GM21717 (cell line): ENCODE data around the gene EFCC1.

Source experiments
- ATAC-seq: cut with Tn5 transposase; IDR thresholded peaks from one replicate; pipeline ENCODE4 v1.9.1; 2021; ENCODE audit warnings: mild to moderate bottlenecking, moderate library complexity; ENCODE audit not compliant: unreplicated experiment

EFCC1 gene, protein sequence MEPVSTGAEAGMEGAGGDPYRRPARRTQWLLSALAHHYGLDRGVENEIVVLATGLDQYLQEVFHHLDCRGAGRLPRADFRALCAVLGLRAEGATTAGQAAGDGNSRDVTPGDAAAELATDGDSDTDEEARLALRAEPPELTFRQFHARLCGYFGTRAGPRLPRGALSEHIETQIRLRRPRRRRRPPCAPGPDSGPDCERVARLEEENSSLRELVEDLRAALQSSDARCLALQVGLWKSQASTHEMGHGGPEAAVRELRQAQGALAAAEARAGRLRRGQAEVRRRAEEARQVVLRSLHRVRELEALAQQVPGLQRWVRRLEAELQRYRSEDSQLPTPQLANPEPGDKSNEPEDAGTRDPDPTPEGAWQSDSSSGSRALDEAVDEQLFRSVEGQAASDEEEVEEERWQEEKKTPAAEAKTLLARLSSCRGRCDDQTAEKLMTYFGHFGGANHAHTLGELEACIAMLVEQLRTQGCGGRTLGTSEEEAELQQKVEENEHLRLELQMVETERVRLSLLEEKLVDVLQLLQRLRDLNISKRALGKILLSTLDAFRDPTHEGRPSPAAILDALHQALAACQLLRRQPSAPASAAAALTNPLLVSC

DNA sequence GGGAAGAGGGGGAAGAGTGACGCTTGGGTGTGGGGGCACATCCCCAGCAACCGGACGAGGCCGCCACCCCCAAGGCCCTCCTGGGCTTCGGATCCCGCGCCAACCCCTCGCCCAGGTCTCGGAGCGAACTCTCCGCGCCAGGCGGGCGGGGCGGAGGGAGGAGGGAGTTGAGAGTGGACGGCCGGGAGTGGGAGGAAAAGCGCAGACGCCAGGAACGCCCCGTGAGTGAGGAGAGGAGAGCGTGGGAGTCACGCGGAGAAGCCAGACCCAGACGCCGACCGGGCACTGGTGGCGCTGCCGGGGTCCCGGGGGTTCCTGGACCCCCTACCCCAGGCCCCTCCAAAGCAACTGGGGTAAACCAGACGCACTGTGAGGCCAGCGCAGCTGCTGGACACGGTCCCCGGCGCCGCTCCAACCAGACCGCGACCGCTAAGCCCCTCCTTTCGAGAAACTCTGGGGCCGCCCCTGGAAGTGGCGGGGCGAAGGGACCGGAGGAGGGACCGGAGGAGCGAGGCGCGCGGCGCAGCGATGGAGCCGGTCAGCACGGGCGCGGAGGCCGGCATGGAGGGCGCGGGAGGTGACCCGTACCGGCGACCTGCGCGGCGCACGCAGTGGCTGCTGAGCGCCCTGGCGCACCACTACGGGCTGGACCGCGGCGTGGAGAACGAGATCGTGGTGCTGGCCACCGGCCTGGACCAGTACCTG lies at the start of gene EFCC1:
Gene EFCC1 (plus strand): TSS at position 204 of the 705 bp plus-strand sequence. CDS start 325 bp downstream, at position 529.
- no peak for ATAC-seq

DNA sequence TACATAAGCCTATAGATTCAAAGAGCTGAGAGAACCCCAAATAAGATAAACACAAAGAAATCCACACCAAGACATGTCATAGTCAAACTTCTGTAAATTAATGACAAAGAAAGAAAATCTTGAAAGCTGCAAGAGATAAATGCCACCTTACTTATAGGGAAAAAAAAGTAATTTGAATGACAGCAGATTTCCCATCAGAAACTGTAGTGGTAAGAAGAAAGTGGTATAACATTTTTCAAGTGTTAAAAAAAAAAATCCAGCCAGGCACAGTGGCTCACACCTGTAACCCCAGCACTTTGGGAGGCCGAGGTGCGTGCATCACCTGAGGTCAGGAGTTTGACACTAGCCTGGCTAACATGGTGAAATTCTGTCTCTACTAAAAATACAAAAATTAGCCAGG lies 44.7 kb upstream of the EFCC1 start:
- ATAC-seq: no peak

DNA sequence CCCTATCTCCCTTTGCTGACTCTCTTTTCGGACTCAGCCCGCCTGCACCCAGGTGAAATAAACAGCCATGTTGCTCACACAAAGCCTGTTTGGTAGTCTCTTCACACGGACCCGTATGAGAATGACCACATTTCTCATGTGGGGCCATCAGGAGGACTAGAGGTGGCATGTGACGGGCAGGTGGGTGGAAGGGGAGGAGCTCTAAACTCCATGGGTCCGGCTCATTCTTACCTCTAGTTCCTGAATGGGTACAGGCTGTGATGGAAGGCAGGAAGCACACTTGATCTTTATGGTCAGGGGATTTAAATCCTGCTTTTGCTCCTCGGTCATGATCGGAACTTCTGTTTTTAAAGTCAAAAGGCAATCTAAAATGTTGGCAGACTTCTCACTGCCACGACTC lies 35.8 kb upstream of the EFCC1 start:
- no peak for ATAC-seq

DNA sequence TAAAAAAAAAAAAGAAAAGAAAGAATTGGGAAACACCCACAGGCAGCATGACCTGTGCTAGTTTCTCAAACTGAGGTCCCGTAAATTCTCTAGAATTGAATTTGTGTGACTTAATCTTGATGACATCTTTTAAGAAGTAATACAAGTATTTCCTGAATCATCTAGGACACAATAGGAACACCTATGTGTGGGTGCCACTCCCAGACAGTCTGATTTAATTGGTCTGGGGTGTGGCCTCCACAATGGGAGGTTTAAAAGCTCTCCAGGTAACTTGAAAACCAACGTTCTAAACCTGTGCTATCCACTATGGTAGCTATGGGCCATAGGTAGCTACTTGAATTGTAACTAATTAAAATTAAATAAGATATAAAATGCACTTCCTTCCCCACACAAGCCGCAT lies 35.3 kb upstream of the EFCC1 start:
- no peak for ATAC-seq

DNA sequence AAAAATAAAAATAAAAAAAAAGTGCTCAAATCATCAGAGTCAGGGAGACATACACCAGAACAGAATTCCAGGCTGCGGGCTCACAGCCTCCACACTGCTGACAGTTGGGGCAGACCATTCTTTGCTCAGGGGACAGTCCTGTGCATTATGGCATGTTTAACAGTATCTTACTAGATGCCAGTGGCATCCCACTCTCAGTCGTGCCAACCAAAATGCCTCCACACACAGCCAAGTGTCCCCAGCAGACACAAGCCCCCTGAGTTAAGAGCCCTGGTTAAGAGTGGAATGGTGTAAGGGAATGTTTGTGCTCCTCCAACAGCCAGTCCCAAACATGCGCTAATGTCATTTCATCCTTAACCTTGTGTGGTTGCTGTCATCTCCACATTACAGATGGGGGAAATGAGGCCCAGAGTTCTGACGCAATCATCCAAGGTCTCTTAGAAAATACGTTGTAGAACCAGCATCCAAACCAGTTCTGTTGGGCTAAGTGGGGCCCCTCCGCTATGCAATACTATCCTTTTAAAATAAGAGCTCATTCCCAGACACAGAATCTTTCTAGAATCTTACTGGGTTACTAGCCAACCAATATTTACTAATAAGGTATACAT lies 33.3 kb upstream of the EFCC1 start:
- no peak for ATAC-seq

DNA sequence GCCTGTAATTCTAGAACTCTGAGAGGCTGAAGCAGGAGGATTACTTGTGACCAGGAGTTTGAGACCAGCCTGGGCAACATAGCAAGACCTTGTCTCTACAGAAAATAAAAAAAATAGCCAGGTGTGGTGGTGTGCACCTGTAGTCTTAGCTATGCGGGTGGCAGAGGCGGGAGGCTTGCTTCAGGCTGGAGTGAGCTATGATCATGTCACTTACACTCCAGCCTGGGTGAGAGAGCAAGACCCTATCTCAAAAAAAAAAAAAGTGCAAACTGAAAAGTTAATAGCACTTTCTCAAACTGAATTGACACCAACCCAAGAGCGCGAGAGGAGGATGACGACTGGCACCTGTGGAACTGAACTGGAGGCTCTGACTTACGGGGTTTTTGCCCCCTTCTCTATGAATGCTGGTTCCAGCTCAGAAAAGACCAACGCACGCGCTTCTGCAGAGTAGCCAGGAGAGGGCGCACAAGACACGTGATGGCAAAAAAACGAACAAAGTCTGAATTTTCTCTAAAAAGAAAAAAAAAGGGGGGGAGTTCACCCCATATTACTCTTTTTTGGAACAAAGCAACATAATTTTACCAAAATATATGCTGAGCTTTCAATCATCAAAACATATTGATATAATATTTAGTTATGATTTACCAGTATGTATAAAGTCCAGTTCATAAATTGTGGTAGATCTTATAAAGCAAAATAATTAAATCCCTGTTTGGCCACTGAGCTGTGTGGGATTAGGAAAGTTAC lies 30.9 kb upstream of the EFCC1 start:
- ATAC-seq: no peak

DNA sequence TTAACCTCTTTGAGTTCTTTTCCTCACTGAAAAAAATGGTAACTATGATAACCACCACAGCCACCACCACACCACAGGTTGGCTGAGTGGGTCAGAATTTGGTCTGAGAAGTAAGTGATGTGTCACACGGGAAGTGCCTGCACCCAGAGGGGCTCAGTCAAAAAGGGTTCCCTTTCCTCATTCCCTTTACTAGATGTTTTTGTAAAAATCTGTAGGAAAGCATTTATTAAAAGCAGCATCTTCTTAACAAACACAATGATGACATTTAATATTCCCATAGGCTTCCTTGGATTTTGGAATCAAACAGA lies 30.4 kb upstream of the EFCC1 start:
- ATAC-seq: no peak

DNA sequence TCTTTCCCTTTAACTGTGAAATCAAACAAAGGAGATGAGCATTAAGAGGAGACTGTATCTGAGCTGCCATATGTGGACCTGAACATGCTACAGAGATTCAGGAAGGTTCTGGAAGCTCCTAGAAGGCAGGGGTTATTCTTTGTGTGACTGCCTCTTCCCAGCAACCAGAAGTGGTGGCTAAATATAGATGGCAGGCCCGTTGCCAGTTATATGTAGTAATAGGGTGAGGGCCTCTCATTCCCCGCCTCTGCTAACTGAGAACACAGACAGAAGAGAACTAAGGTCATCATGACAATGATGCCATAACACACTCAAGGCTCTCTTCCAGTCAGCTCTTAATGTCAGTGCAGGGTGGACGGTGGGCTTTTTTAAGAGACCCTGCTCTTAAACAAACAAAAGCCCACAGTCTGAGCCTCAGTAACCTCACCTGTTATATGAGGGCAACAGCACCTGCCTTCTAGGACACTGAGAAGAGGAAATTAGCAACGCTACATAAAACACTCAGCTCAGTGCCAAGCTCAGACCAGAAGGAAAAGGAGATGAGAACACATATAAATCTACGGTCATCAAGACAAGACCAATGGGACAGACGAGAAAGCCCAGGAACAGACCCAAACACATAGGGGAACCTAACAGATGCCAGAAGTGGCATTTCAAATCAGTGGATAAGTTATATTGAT lies 29.5 kb upstream of the EFCC1 start:
- ATAC-seq: no peak

DNA sequence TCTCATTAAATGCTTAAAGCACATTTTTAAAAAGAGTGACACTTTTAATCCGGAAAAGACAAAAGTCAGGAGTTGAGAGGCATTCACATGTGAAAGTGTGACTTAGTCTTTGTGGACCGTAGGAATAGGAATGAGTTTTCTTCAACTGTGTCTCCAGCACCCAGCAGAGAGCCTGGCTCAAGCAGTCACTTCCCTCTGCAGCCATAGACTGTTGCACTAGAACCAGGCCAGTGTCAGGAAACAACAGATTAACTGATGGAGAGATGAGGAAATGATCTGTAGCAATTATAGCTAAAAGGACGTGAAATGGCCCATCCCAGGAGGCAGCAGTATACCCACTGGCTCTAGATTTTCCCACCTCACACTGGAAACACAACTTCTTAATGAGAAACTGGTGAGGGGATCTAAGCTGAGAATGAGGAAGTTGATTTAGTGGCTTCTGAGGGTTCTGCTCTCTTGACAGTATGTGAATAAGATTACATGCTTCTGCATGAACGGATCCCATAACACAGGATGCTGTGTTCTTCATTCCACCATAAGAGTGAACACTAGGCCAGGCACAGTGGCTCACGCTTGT lies 27.0 kb upstream of the EFCC1 start:
- ATAC-seq: no peak

DNA sequence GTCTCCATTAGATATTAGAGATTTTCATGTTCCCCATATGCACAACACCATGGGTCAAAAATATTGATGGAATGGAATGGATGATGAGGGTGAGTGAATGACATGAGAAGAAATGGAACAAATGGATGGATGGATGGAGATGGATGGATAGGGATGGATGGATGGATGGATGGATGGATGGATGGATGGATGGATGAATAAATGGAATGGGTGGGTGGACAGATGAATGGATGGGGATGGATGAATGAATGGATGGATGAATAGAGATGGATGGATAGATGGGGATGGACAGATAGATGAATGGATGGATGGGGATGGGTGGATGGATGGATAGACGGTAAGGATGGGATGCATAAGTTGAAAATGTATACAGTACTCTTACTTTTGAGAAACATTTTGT lies 25.8 kb upstream of the EFCC1 start:
- ATAC-seq: no peak

DNA sequence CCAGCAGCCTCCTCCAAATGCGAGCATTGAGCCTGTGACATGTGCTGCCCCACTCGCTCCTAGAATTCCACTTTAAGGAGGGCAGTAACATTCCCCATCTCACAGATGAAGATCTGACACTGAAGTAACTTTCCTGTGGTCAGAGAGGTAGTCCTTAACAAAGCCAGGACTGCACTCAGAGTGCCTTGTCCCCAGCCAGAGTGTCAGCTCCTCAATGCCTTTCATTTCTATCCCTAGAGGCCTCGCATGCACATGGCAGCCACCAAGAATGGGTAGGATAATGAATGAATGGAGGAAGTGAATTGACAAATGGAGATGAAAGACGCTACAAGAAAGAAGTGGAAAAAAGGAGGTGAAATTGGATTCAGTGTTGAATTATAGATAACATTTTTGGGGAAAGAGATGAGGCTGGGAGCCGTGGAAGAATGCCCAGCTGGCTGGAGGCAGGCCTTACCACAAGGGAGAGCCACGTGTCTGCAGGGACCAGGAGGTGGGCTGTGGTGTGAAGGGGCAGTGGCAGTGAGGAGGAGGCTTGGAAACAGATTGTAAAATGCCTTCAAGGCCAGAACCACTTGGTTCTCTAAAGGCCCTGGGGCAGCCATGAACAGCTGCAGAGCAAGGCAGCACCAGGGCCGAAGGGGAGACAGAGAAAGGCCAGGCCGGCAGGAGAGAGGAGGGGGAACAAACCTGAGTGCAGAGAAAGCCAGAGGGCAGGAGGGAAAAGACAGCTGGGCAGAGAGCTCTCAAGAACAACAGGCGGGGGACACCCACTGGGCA lies 17.6 kb upstream of the EFCC1 start:
- ATAC-seq: no peak

DNA sequence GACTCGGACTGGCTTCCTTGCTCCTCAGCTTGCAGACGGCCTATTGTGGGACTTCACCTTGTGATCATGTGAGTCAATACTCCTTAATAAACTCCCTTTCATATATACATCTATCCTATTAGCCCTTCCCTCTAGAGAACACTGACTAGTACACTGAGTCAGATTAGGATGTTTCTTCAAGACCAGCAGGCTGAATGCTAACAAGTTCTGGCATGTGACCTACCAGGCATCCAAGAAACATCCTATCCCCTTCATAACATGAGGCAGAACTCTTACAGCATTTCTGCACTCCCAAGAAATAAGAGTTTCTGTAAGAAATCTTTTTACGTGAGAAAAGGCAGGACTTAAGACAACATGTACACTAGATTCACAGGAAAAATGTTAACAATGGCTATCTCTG lies 16.5 kb upstream of the EFCC1 start:
- no peak for ATAC-seq

DNA sequence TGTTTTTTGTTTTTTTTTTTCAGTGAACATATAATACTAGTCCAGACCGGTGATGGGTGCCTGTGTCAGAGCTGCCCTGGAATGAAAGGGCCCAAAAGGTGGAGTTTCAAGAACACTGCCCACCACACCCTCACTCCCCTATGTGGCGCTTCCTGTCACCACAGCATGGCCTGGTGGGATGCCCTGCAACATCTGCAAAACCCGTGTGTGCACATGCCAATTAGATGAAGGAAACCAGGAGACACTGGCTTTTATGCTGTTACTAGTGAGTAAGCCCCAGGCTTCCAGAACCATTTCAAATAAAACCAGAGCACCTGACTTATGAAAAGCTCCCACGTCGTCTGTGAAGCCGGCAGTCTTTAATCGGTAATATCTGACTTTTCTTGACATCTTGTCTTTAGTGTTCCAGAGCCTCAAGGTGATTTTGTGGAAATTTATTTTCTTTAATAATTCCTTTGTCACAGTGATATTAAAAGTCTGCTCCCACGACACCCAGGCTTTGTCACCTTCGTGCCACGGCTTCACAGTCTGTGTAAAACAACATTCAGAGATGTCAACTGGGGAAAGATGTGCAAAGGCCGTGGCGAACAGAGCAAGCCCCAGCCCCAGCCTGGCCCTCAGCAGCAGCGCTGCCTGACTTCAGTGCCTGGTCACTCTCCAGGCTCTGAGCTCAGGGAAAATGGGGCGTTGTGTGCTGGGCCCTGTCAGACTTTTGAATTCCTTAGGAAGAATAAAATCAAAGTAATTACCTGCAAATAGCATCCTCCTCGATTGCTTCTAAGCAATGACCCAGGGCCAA lies 13.6 kb upstream of the EFCC1 start:
- ATAC-seq: no peak

DNA sequence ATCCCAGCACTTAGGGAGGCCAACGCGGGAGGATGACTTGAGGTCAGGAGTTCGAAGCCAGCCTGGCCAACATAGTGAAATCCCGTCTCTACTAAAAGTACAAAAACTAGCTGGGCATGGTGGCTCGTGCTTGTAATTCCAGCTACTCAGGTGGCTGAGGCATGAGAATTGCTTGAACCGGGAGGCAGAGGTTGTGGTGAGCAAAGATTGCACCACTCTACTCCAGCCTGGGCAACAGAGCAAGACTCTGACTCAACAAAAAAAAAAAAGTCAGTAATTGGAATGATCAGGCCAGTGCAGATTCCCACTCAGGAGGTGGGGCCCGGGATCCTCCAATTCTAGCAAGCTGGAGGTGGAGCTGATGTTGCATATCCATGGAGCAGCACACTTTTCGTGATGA lies 12.8 kb upstream of the EFCC1 start:
- no peak for ATAC-seq

DNA sequence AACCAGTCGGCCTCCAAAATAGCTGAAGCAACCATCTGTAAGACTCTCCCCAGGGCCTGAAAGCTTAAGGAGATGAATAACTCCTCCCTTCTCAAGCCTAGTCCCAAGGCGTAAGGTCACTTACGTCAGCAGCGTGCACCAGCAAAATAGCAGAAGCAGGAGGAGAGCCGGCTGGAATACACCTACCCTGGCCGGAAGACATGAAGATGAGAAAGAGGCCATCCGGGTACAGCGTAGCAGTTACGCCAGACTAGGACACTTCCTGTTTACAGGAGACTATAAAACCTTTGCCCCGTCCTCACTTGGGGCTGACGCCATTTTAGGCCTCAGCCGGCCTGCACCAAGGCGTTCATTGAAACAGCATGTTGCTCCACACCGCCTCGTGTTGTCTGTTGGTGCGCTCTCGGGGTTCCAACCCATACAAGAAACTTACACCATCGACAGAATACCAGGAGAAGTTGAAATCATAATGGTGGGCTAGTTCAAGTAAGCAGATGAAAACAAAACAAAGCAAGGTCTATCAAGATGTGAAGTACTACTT lies 9.7 kb upstream of the EFCC1 start:
- ATAC-seq: no peak

DNA sequence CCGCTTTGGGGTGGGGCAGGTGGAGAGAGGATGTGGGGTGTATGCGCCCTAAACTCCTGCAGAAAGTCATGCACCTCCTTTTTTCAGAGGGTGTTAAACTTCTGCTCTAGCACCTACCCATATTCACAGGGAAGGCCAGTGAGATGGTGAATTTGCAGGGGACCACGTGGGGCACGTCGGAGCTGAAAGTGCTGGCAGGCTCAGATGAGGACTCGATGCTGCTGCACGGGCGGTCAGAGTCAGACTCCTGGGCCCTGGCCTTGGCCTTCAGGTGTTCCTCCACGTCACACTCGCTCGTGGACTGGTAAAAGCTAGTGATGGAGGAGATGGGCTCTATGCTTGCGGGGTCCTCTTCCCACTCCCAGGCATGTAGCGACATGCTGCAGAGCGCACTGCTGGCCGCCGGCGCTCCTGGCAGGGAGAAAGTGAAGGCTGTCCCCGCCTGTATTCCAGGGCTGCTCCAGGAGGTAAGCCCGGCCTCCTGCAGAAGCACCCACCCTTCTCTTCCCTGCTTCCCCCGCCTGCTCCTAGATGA lies 8.1 kb upstream of the EFCC1 start:
- ATAC-seq: no peak

DNA sequence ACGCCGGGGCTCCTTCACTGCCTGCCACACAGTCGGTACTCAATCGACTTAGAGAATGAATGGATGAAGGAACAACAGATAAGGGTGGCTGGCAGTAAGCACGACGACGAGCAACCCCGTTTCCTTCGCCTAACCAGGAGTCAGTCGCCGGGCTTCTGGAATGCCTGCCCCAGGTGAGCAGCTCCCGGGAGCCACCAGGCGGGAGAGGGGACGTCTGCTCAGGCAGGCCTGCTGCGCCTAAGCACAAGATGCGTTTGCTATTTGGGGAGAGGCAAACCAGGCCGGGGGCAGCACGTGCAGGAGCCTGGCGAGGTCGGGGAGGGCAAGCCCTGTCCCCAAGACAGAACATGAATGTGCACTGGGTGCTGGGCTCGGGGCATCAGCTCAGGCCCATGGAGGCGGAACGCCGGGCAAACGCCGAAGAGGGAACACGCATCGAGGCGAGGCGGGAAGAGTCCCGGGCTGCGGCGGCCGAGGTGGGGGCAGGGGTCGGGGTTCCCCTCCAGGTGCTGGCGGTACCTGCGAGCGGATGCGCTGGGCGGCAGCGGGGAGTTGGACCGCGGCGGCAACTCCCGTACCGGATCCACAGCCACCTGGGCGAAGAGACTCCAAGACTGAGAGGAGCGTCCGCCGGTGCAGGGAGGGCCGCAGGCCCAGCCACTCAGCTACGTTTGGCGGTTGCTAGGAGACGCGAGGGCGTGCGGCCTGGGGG lies 7.5 kb upstream of the EFCC1 start, which contains the start of gene CFAP92:
Gene CFAP92 (minus strand): TSS at position 616 of the 712 bp plus-strand sequence. CDS start 772 bp downstream, outside the sequence.
- ATAC-seq: peak; percentile 87
